GM18858 (cell line): ENCODE measurements around the gene PRKAR2B.
A peak's percentile ranks its signal among the peaks of the same experiment; 100 is the strongest.

Experiments
- ATAC-seq: cut with Tn5 transposase; IDR thresholded peaks from one replicate; pipeline ENCODE4 v1.9.1; 2021; ENCODE audit not compliant: unreplicated experiment

PRKAR2B gene

GRCh38 chr7:107173691-107174406 lies 129.3 kb downstream of the PRKAR2B start:
- ATAC-seq = peak; percentile 53

DNA sequence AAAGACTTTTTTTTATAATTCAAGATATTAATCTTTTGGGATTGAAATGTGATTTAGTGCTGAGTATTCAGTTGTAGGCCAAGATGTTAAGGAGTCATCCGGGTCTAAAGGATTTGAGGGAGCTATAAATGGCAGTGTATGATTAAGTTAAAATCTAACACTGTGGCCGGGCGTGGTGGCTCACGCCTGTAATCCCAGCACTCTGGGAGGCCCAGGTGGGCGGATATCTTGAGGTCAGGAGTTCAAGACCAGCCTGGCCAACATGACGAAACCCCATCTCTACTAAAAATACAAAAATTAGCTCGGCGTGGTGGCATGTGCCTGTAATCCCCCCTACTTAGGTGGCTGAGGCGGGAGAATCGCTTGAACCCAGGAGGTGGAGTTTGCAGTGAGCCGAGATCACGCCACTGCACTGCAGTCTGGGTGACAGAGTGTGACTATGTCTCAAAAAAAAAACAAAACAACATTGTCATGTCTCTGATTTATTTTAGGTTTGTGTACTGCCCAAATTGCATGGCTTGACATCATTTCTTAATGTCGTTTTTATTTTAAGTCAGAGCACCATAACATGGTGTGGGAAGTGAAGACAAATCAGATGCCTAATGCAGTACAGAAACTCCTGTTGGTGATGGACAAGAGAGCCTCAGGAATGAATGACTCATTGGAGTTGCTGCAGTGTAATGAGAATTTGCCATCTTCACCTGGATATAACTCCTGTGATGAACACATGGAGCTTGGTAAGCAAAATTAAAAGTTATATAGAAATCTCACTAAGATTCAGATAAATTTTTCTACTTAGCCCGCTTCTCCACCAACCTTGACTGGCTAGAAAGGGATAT lies 135.0 kb downstream of the PRKAR2B start:
- ATAC-seq = no peak

DNA sequence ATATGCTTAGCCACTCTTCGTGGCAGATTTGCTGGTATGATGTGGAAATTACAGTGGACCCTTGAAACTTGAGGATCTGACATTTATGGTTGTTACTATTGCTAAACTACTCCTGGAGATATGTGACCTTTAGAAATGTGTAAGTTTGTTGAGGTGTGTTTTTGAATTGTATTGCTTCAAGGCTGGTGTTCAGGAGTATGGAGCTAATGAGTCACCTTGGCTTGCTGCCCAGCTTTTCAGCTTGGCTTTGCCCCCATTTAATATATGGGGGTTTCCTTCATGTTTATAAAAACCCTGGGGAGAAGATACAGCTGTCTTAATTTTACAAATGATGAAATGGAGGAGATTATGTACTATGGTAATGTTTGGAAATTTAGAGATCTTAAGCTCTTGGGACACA lies 135.9 kb downstream of the PRKAR2B start:
- ATAC-seq = no peak

DNA sequence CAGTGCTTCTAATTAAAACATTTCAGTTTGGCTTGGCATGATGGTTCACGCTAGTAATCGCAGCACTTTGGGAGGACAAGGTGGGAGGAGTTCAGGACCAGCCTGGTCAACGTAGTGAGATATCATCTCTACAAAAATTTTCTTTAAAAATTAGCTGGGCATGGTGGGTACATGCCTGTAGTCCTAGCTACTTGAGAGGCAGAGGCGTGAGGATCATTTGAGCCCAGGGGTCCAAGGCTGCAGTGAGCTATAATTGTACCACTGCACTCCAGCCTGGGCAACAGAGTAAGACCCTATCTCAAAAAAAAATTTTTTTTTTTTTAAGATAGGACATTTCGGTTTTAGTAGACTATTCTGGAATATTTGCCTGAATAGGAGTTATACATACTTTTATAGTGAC lies 136.7 kb downstream of the PRKAR2B start:
- no peak for ATAC-seq

- ATAC-seq = no peak
Observed at GRCh38 chr7:107185716-107186115, 141.2 kb downstream of the PRKAR2B start.

GRCh38 chr7:107186240-107186639 lies 141.7 kb downstream of the PRKAR2B start:
- ATAC-seq = no peak

DNA sequence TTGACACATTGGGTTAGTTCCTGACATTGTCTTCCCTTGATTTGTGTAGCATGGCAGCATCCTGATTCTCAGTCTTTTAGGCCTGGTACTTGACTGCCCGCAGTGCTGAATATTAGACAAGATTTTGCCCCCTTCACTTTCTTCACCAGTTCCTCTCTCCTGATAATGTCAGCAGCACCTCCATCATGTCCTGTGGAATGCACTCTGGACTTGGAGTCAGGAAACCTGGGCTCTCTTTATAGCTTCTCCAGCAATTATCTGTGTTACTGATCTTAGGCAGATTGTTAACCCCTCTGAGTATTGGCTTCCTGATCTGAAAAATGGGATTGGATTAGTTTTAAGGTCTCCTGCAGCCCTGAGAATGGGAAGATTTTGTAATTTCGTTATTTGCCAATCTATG lies 143.3 kb downstream of the PRKAR2B start:
- ATAC-seq = no peak

GRCh38 chr7:107190090-107190489 lies 145.6 kb downstream of the PRKAR2B start:
- ATAC-seq = no peak

- no peak for ATAC-seq
Observed at GRCh38 chr7:107194052-107194451, 149.5 kb downstream of the PRKAR2B start.

DNA sequence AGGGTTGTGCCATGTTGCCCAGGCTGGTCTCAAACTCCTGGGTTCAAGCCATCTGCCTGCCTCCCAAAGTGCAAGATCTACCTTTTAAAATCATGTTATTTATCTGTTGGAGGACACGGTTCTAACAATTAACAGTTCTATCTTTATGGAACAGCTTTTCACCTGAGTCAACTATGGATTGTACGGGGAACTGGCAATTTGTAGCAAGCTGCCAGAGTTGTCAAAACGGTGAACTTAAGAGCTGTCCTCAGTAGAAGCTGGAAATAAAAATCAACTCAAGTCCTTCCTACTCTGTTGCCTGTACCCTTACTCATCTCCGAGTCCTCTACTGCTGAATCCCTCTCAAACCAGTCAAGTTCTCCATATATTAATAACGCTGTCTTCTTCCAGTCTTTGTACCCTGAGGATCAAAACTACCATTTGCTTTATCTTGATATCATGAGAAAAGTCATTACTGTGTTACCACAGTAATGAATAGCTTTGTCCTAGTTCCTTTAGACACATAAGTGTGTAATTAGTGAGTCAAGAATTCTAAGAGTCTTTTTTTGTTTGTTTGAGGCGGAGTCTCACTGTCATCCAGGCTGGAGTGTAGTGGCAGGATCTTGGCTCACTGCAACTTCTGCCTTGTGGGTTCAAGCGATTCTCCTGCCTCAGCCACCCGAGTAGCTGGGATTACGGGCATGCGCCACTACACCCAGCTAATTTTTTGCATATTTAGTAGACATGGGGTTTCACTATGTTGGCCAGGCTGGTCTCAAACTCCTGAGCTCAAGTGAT lies 152.5 kb downstream of the PRKAR2B start:
- no peak for ATAC-seq

GRCh38 chr7:107201795-107202450 lies 157.4 kb downstream of the PRKAR2B start:
- ATAC-seq = no peak

DNA sequence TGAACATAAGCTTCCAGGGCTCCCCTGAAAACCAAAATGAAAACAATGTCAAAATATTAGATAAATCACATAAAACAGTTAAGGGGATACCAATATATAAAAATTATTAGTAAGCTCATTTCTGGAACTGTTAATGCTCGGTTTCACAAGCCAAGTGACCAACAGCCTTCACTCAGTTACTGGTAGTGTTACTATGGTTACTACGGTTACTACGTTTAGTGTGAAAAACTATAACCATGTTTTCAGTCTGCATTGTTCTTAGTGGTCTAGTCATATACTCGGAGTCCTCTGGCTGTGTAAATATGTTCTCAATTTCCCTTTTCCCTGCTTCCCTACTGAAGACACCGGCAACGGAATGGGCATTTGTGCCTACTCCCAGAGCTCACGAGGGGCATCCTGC lies 159.1 kb downstream of the PRKAR2B start:
- no peak for ATAC-seq

DNA sequence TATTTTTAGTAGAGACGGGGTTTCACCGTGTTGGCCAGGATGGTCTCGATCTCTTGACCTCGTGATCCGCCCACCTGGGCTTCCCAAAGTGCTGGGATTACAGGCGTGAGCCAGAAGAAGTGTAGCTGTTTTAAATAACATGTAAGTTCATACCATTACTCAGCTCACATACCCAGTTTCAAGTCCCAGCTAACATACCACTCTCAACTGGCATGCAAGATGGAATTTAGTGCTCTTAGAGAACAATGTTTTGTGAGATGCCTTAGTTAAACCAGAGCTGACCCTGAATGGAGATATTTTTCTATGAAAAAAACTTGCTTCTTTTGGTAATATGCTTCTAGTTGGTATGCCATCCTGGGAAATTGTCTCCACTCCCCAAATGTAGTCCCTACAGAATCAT lies 161.6 kb downstream of the PRKAR2B start:
- ATAC-seq = no peak

DNA sequence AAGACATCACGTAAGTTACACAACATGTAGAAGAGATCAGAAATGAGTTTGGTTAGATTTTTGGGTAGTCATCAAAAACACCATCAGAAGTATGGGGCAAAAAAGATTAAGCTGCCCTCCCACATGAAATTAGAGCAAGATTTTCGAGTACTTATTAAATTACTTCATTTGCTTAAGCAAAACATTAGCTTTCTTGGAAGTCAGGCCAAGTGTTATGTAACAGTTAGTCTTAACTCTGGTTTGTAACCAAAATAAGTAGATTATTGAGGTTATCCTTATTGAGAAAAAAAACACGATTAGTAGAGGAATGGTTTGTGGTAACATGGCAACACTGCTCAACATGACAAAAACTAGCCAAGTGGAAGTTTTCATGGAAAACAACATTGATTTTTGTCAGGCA lies 162.2 kb downstream of the PRKAR2B start:
- no peak for ATAC-seq

- no peak for ATAC-seq
Observed at GRCh38 chr7:107207459-107207858, 163.0 kb downstream of the PRKAR2B start.

GRCh38 chr7:107208024-107208521 lies 163.6 kb downstream of the PRKAR2B start:
- ATAC-seq = no peak

DNA sequence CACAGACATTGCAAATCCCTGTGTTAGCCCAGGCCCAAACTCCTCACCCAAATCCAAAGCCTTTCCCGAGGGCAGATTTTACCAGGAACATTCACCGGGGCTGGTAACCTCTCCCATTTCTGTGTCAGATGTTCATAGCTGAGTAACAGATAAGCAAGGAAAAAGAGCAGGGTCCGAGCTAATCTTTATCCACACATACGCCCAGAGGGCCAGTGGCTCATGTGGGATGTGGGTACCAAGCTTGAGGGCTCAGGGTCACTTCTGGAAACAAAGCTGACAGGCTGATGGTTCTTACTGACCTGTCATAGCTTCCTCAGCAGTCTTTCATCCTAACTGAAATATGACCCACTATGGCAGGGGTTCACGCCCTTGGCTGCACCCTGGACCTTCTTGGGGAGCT lies 164.1 kb downstream of the PRKAR2B start:
- ATAC-seq = no peak

GRCh38 chr7:107209565-107209964 lies 165.1 kb downstream of the PRKAR2B start:
- no peak for ATAC-seq

GRCh38 chr7:107210400-107210799 lies 165.9 kb downstream of the PRKAR2B start:
- no peak for ATAC-seq
